Vein endothelial cell (primary cell): Measurements from ENCODE around the gene HKDC1. TPM values are rescaled to one million over a fixed set of nuclear protein-coding genes. Genes with fewer than 3 reads are reported as not detected.

Experiments used
- total RNA-seq: library from RNA; depleted of rRNA; stranded (reverse); fragments of >200 nt; gene quantifications from 2 replicates; pipeline ENCODE4 v1.2.3, GENCODE V29; 2012

The HKDC1 gene
- total RNA-seq, result not detected in 2 replicates

GRCh38 chr10:69220041-69220451, at the start of gene HKDC1:
Gene HKDC1, plus strand, starts transcription at chr10:69220332. Its CDS starts 104 bp downstream, at chr10:69220436.

GRCh38 chr10:69179743-69180524, 40.2 kb upstream of the HKDC1 start, which contains the start of gene SUPV3L1:
Gene SUPV3L1, plus strand, starts transcription at chr10:69180234. Its CDS starts 58 bp downstream, at chr10:69180292.

GRCh38 chr10:69278446-69278963, 58.4 kb downstream of the HKDC1 start, which contains the start of gene HK1:
Gene HK1, plus strand, starts transcription at chr10:69278496.

Other genes with a start within 250 kb of the HKDC1 start
- 35.9 and 45.3 TPM in 2 replicates for gene KIFBP, start 231.5 kb upstream of the HKDC1 start, total RNA-seq
- 765 and 785 TPM in 2 replicates for gene SRGN, start 132.2 kb upstream of the HKDC1 start, total RNA-seq
- gene VPS26A, start 96.2 kb upstream of the HKDC1 start, total RNA-seq, result 36.6 and 47.8 TPM in 2 replicates
- gene SUPV3L1, start 40.1 kb upstream of the HKDC1 start, total RNA-seq, result 20.6 and 26.8 TPM in 2 replicates
- gene HK1, start 58.2 kb downstream of the HKDC1 start, total RNA-seq, result 86.6 and 90.9 TPM in 2 replicates
- gene TACR2, start 196.6 kb downstream of the HKDC1 start, total RNA-seq, result 0.10 and 0.65 TPM in 2 replicates
- gene TSPAN15, start 231.1 kb downstream of the HKDC1 start, total RNA-seq, result 136 and 191 TPM in 2 replicates